Left hindlimb (tissue), 1 donor: ENCODE data around the gene C16orf87.

Source experiments
- DNase-seq: peaks from one replicate; pipeline ENCODE4 v3.0.0-alpha.2; 2018

The C16orf87 gene

DNA sequence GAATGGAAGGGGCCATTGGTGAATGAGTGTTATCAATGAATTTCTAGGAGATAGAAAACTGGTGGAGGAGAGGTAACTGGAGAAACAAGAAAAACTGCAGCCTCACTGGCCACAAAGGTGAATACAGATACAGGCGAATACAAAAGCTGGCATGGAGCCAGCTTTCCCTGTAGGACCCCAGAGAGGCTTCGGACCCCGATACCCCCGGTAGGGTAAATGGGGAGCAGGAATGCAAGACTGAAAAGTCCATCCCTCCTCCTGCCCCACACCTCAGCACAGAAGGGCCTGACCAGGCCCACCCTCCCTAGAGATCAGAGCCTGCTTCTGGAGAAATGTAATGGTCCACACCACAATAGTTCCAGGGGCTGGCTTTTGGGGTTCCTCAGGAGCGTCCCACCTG, 78.0 kb downstream of the C16orf87 start:
- no peak for DNase-seq

DNA sequence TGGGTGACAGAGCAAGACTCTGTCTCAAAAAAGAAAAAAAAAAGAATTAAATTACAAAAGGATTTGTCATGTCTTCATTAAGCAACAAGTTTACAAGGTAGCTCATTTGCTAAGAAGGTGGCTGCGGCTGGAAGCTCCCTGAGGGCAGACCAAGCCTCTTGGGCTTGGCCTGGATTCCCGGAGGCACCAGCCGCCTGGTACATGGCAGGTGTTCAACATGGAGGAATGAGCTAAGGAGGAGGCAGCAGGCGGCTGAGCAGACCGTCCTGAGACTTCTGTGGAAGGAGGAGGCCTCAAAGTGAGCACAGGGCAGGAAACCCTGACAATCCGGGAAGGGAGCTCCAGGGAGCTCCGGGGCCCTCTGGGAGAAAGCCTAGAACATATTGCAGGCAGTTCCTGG, 79.6 kb downstream of the C16orf87 start:
- no peak for DNase-seq

GRCh38 chr16:46748775-46749705, 81.9 kb downstream of the C16orf87 start:
- DNase-seq = no peak

DNA sequence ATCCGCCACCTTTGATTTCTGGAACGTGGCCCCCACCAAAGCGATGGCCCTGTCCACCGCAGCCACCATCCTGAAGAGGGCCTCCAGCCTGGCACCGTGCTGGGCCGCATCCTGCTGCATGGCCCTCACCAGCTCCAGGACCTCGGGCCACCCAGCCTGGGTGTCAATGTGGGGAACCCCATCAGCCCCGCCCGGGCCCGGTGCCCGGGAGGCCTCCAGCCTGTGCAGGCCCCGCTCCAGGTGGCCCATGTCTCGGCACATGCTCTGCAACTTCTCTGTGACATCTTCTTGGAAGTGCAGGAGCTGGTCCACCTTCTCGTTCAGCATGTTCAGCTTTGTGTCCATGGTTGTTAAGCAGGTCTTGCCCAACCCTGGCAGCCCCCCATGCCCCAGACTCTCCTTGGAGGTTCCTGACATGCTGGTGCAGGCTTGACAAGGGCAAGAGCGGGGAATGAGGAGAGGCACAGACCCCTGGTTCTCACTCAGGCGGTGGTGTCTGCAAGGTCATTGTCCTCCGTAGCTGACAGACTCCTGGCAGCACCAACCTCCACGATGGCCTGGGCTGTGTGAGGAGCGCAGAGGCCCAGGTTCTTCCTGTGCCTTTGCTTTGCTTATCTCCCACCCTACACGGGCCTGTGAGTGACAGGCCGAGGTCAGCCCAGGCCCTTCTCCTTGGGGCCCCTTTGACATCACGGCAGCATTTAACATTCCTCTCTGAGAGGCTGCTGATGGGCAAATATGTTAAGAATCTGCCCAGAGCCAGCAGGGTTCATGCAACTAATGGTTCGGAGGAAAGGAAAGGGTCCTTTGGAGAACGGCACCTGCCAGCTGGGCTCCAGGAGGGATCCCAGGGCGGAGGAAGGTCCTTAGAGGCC, 83.0 kb downstream of the C16orf87 start, which contains the start of gene MYLK3:
MYLK3 (minus strand) TSS at position 568 of the 875 bp plus-strand sequence; CDS start at position 417, 151 bp downstream.
- DNase-seq = no peak

- no peak for DNase-seq
These were observed 83.9 kb downstream of the C16orf87 start for GRCh38 chr16:46746821-46747776.
